ENCODE results near the gene KRTAP20-2.

KRTAP20-2 gene

DNA sequence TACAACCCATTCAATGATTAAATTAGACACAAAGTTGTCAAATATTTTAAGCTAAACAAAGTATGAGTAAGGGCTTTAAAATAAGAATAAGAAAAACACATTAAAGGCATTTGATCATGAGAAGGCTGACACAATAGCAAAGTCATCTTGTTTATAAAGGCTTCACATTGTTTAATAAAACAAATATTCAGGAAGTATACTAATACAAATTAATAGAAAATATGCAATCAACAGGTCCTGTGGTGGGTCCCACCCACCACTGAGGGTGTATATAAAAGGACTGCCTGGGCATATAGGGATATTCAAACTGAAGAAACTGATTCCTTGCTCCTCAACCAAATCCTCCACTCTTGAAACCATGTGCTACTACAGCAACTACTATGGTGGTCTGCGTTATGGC is at the start of gene KRTAP20-2:
KRTAP20-2 (plus strand) TSS at position 301 of the 400 bp plus-strand sequence; CDS start at position 359, 58 bp downstream.
- no peak for DNase-seq

DNA sequence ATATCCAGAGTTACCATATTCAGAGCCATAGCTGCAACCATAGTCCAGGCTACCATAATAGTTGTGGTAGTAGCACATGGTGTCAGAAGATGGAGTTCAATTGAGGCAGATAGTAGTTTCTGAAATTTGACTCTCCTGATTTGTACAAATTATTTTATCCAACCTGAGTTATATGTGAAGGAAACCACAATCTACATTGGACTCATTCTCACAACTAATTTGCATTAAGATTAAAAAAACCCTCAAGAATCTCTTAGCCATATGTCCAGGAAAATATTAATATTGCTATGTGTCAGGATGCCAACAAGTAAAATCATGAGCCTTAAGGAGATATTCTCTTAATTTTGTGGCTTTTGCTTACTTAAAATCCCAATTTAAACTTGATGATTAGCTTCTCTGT is 44.7 kb upstream of the KRTAP20-2 start, which contains the start of gene KRTAP22-2:
KRTAP22-2 (minus strand) TSS at position 101 of the 400 bp plus-strand sequence.
- DNase-seq = no peak

- DNase-seq = no peak
Measured at GRCh38 chr21:30592140-30592539, 42.9 kb upstream of the KRTAP20-2 start, which contains the start of gene KRTAP6-3. TSS of gene KRTAP6-3 (plus strand) at chr21:30592440. CDS start at chr21:30592446, 6 bp downstream.

GRCh38 chr21:30598802-30599201 is 36.2 kb upstream of the KRTAP20-2 start, which contains the start of gene KRTAP6-2:
TSS of gene KRTAP6-2 (minus strand) at chr21:30598902. CDS start at chr21:30598874, 28 bp downstream.
- DNase-seq = no peak

GRCh38 chr21:30600787-30601186 is 34.2 kb upstream of the KRTAP20-2 start, which contains the start of gene KRTAP22-1:
TSS of gene KRTAP22-1 (plus strand) at chr21:30601087.
- no peak for DNase-seq

GRCh38 chr21:30605968-30606367 is 29.0 kb upstream of the KRTAP20-2 start:
- no peak for DNase-seq

DNA sequence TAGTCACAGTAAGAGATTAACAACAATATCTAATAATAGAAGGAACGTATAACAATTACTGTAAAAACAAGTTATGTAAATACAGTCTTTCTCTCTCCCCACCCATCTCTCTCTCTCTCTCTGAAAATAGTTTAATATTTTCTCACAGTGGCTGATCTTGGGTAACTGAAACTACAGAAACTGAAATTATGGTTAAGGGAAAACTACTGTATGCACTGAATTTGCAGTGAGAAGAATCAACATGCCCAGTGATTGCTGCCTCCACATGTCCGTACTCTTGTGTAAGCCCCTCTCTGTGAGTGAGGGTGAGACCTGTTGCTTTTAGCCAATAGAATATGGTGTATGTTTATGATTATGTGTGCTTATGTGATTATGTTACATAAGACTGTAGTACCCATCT is 22.9 kb upstream of the KRTAP20-2 start:
- DNase-seq = no peak

DNA sequence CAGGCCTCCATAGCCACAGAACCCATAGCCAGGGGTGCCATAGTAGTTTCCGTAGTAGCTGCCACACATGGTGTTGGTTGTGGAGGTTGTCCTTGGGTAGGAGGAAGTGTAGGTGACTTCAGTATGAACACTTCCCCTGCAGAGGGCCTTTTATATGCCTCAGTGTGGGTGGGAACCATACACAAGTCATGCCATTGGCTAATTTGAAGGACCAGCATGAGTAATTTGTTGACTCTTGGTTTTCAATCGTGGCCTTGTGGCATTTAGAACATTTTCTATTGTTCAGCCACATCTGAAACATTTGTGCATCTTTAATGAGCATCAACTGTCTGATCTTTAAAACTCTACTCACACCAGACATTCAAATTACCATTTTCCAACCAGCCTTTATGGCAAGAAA is 21.2 kb upstream of the KRTAP20-2 start, which contains the start of gene KRTAP6-1:
KRTAP6-1 (minus strand) TSS at position 95 of the 400 bp plus-strand sequence; CDS start at position 69, 26 bp downstream.
- DNase-seq = no peak

DNA sequence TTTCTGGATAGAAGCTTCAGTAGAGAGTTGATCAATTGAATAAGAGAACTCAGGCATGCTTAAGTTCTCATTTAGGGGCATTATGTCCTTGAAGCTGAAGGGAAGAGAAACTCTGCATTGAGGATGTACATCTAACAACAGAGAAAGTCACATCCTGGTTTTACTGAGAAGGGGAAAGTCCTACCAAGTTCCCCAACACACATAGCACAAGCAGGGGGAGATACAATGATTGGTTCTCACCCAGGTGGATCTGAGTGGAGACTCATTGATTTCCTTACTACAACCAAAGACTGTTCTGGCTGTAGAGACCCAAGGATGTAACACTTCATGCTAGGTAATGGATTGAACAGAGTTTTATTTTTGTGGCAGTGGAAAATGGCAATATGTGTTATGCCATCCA is 19.8 kb upstream of the KRTAP20-2 start:
- DNase-seq = no peak

GRCh38 chr21:30616125-30616524 is 18.9 kb upstream of the KRTAP20-2 start, which contains the start of gene KRTAP20-1:
TSS of gene KRTAP20-1 (plus strand) at chr21:30616425. CDS start at chr21:30616455, 30 bp downstream.
- no peak for DNase-seq

GRCh38 chr21:30620080-30620479 is 14.9 kb upstream of the KRTAP20-2 start:
- no peak for DNase-seq

GRCh38 chr21:30620522-30620921 is 14.5 kb upstream of the KRTAP20-2 start, which contains the start of gene KRTAP20-4:
TSS of gene KRTAP20-4 (plus strand) at chr21:30620627.
- no peak for DNase-seq

DNA sequence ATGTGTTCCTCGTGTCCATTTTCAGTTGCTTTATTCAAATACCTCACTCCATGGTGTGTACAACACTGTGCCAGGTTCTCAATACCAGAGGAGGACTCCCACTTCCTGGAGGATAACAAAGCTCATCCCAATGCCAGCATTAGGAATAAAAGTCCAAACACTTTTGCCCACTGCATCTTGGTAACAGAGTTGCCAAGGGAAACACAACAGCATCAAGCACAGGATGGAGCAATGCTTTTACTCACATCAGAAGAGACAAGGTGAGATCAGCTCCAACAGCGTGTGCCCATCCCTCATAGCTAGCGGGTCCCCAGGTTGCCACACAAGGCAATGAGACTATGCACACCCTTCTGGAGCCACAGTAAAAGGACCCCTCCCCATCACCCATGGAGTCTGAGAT is 11.6 kb upstream of the KRTAP20-2 start:
- no peak for DNase-seq

GRCh38 chr21:30625449-30626165 is 9.4 kb upstream of the KRTAP20-2 start:
- DNase-seq = no peak

DNA sequence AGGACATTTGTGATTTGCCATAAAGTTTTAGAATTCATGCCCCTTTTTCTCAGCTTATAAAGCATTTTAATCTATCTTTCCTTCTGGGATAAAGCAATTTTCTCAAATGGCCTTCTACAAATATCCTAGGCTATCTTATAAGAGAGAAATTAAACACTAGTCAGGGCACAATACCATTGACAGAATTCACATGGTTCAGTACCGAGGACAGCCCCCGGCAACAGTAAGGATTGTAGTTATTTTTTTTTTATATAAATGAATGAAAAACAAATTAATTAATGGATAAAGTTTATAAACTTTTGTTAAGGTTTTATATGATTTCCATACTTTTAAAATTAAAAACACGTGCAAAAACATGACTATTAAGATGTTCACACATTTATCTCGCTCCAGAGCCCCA is 6.9 kb upstream of the KRTAP20-2 start:
- DNase-seq = no peak

GRCh38 chr21:30629200-30629599 is 5.8 kb upstream of the KRTAP20-2 start:
- no peak for DNase-seq

DNA sequence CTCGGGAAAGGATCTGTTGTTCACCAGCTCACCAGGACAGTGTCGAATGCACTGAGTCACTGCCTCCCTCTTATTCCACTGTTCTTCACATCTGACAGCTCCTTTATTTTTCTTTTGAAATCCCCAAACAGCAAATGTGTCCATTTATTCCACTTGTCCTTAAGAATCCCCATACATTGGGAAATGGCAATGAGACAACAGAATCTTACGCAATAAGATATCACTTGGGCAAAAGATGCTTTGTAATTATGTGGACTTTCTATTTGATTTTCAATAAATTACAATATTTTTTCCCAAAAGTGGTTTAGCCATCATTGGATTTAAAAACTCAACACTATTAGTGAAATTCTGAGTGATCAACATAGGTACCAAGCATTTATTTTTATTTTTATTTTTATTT is 3.7 kb downstream of the KRTAP20-2 start:
- DNase-seq = no peak

- DNase-seq = no peak
Measured at GRCh38 chr21:30642564-30642963, 7.6 kb downstream of the KRTAP20-2 start, which contains the start of gene KRTAP20-3. TSS of gene KRTAP20-3 (plus strand) at chr21:30642864.

DNA sequence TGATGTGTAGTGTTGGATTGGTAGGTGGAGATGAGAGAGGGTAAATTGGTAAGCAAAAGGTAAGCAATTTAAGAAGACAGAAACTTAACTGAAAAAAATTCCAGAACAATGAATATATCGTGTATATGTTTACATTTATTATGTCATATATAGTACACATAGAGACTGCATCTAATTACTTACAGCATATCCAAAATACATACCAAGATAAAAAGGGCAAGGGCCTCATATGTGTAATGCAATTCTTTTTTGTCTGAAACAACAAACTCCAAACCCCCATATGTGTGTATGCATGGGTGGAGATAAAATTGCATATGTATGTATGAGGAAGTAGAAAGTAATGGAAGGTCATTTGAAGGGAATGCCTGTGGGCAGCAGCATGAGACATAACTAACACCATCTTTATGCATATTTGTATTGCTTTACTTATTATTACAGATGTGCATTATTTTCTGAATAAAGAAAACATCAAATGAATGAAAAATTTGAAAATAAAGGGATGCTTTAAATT is 12.0 kb downstream of the KRTAP20-2 start:
- no peak for DNase-seq

DNA sequence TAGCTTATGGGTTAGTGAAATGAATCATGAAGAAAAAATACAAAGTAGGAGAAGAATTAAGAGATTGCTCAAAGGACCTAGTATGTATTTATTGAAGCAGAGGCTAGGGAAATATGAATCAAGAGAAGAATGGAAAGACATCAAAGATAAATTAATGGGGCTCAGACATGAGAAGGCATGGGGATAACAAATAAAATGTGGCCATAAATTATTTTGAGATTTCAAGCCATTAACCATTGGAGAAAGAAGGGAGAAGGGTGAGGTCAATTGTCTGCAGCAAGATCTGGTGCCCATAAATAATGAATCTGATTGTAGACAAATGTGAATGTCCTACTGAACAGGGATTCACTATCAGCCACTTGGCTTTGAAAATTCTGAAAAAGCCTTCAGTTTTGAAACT is 17.9 kb downstream of the KRTAP20-2 start:
- DNase-seq = no peak

- DNase-seq = no peak
Measured at GRCh38 chr21:30668776-30669175, 33.8 kb downstream of the KRTAP20-2 start.

DNA sequence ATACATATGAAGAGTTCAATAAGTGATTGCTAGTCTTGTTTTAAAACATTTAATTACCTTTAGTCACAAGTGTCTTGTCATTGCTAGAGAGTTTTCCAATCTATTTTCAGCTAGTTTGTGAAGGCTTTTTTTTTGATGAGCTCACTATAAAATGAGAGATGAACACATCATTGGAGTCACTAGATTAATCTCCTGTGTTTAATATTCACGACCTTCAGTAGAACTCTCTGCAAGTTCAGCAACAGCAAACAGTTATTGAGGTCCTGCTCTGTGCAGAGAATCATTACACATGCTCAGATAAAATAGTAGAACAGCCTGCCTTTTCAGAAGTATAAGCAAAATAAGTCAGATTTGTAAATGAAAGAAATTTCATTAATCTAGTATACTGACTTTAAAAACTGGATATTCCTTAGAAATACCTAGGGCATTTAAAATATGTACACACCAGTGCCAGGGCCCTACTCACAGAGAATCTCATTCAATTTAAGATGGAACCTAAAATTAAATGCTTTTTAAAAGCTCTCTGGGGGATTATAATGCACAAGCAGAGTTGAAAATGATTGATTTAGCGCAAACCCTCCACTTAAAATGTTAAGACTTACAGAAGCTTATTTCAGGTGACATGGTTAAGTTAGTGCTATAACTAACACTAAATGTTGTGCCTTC is 38.1 kb downstream of the KRTAP20-2 start:
- DNase-seq = no peak

- DNase-seq = no peak
Measured at GRCh38 chr21:30674312-30674711, 39.3 kb downstream of the KRTAP20-2 start.

All from NCI-H2171 treated with DMSO at 0.1 percent for 48 hours (cell line).